Left hindlimb (tissue), 1 donor: ENCODE measurements around the gene ZPR1.
"Not testable (repeated sequence)": the region's sequence is repeated elsewhere in the genome, so short reads cannot be mapped to it uniquely, and the experiment has no call there.

Experiments
- DNase-seq: peaks from one replicate; pipeline ENCODE4 v3.0.0-alpha.2; 2018

Gene ZPR1

GRCh38 chr11:116787786-116788486 is at the start of gene ZPR1:
TSS of gene ZPR1 (minus strand) at chr11:116788023. CDS start at chr11:116787990, 33 bp downstream.
- DNase-seq = peak; percentile 90

- DNase-seq = no peak
These were observed 48.8 kb upstream of the ZPR1 start for GRCh38 chr11:116836632-116836991.

GRCh38 chr11:116835791-116836631 is 48.2 kb upstream of the ZPR1 start:
- peak; percentile 92 for DNase-seq

GRCh38 chr11:116835042-116835772 is 47.4 kb upstream of the ZPR1 start:
- DNase-seq = no peak

GRCh38 chr11:116834535-116835041 is 46.8 kb upstream of the ZPR1 start:
- not testable (repeated sequence) for DNase-seq

GRCh38 chr11:116833816-116834534 is 46.2 kb upstream of the ZPR1 start:
- DNase-seq = no peak

GRCh38 chr11:116833491-116833815 is 45.6 kb upstream of the ZPR1 start:
- no peak for DNase-seq

- no peak for DNase-seq
These were observed 44.8 kb upstream of the ZPR1 start for GRCh38 chr11:116832350-116833290.

- no peak for DNase-seq
These were observed 44.0 kb upstream of the ZPR1 start for GRCh38 chr11:116831790-116832349.

- no peak for DNase-seq
These were observed 42.5 kb upstream of the ZPR1 start for GRCh38 chr11:116830184-116830912.

- no peak for DNase-seq
These were observed 41.8 kb upstream of the ZPR1 start, which contains the start of gene APOC3 for GRCh38 chr11:116829525-116830183. TSS of gene APOC3 (plus strand) at chr11:116829907. CDS start at chr11:116830583, 676 bp downstream.

- no peak for DNase-seq
These were observed 41.1 kb upstream of the ZPR1 start for GRCh38 chr11:116828632-116829524.

- no peak for DNase-seq
These were observed 39.6 kb upstream of the ZPR1 start for GRCh38 chr11:116827461-116827860.

GRCh38 chr11:116826751-116827431 is 39.1 kb upstream of the ZPR1 start:
- no peak for DNase-seq

GRCh38 chr11:116825854-116826750 is 38.3 kb upstream of the ZPR1 start:
- no peak for DNase-seq

GRCh38 chr11:116825434-116825833 is 37.6 kb upstream of the ZPR1 start:
- DNase-seq = no peak
